ENCODE measurements around the gene GPM6B.

DNA sequence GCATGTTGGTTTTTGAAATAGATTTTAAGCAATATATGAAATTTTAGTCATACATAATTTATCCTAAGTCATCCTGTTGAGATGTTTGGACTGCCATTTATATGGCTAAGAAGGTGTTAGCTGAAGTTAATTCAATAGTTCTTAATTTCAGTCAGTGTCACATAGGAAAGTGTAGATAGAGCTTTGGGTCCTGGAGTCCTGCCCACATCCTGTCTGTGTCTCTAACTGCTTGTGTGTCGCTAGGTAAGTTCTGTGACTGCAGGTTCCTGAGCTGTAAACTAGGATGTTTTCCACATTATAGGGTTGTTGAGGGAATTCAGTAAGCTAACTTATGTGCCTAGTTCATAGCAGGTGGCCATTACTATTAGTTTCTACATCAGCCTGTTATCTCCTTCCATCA is 61.6 kb downstream of the GPM6B start:
- TF ChIP-seq, protein P1, sequence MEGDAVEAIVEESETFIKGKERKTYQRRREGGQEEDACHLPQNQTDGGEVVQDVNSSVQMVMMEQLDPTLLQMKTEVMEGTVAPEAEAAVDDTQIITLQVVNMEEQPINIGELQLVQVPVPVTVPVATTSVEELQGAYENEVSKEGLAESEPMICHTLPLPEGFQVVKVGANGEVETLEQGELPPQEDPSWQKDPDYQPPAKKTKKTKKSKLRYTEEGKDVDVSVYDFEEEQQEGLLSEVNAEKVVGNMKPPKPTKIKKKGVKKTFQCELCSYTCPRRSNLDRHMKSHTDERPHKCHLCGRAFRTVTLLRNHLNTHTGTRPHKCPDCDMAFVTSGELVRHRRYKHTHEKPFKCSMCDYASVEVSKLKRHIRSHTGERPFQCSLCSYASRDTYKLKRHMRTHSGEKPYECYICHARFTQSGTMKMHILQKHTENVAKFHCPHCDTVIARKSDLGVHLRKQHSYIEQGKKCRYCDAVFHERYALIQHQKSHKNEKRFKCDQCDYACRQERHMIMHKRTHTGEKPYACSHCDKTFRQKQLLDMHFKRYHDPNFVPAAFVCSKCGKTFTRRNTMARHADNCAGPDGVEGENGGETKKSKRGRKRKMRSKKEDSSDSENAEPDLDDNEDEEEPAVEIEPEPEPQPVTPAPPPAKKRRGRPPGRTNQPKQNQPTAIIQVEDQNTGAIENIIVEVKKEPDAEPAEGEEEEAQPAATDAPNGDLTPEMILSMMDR (IDR thresholded peaks at IDR 0.05), result no peak
- TF ChIP-seq EP300 (IDR thresholded peaks at IDR 0.05), result no peak

Data from tibial nerve (tissue), 4 donors.